Cardiac muscle cell (in vitro differentiated cells and primary cell): ENCODE data around the gene JHY. TPM values are rescaled to one million over a fixed set of nuclear protein-coding genes. Genes with fewer than 3 reads are reported as not detected.

Experiments used
- DNase-seq, 2 donors: peaks; one replicate each; pipeline versions ENCODE4 v3.0.0 to v3.0.0-alpha.2; 2010 to 2017; ENCODE audit warnings: low read depth in 1 of 2, low spot score in 1 of 2
- H3K27ac ChIP-seq: fragments of 200-600 bp; sonication (generic); 2 replicates; pipeline ENCODE4 v1.5.1; 2016
- H3K27me3 ChIP-seq: fragments of 200-600 bp; sonication (generic); 2 replicates; pipeline ENCODE4 v1.6.0; 2016; ENCODE audit warnings: control low read depth
- H3K36me3 ChIP-seq: fragments of 200-600 bp; sonication (generic); 2 replicates; pipeline ENCODE4 v1.5.1; 2016; ENCODE audit warnings: control low read depth
- H3K4me1 ChIP-seq: fragments of 200-600 bp; sonication (generic); 2 replicates; pipeline ENCODE4 v1.8.1; 2017; ENCODE audit warnings: low read depth, mild to moderate bottlenecking, mixed run types
- H3K4me3 ChIP-seq: fragments of 200-600 bp; sonication (generic); 2 replicates; pipeline ENCODE4 v1.5.1; 2016; ENCODE audit warnings: mild to moderate bottlenecking
- H3K9me3 ChIP-seq: fragments of 200-600 bp; sonication (generic); 2 replicates; pipeline ENCODE4 v1.5.1; 2017; ENCODE audit warnings: low read depth, mild to moderate bottlenecking, control low read depth
- polyA plus RNA-seq: library from polyadenylated mRNA; unstranded; fragments of >200 nt; fragmentation: Nextera tagmentation; extraction: Ambion mirVana; gene quantifications from 2 replicates; pipeline ENCODE4 v1.2.1, GENCODE V29; 2016
- total RNA-seq: library from RNA; depleted of rRNA; stranded (reverse); fragments of >200 nt; gene quantifications from 2 replicates; pipeline ENCODE4 v1.2.3, GENCODE V29; 2016
- TF ChIP-seq, protein P1 (sequence below): IDR thresholded peaks from 2 replicates; pipeline ENCODE4 v1.5.1; 2012; ENCODE audit warnings: low read depth, mild to moderate bottlenecking, low read length

The JHY gene
- total and polyA plus RNA-seq, 2 experiments from 2014 or later, result 2.3 to 2.5 TPM

DNA sequence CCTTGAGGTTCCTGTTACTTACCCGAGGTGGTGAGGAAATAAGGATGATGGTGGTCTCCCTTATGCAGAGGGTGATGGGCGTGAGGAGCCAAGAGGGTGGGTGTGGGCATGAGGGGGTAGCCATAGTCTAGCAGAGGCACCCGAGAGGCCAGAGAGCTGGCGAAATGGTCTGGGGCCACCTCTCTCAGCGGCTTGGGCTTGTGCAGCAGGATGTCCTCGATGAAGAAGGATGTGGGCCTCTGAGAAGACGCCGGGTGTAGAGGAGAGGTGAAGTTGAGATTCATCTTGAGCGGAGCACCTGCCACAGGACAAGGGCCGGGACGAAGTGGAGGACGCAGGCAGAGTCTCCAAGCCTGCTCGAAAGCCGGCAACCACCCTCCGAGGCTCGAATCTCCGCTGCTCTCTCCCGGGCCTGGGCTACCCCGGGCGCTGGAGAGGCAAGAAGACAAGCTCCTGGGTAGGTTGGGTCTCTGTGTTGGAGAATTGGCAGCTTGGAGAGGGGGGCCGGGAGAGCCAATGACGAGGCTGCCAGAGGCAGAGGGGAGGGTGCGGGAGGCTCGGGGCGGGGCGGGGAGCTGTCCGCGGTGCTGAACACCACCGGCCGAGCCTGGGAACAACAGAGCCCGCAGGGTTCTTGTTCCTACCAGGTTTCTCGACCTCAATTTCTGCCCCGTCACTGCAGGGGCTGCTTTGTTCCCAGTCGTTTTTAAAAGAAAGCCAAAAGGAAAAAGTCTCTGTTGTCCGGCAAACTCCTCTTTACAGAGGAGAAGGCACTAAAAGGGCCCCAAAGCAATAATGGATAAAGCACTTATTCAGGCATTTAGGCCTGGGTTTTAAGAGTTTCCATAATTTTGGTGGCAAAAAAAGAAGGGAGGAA is 99.1 kb downstream of the JHY start, which contains the start of gene BSX:
TSS of gene BSX (minus strand) at position 447 of the 877 bp plus-strand sequence. CDS start at position 284, 163 bp downstream.
- no peak within 1 kb of the TSS for H3K4me3 ChIP-seq
- peaks cover 99% of the 10 kb centered on the region for H3K27me3 ChIP-seq
- H3K36me3 ChIP-seq, result no peaks in the 10 kb centered on the region
- no peaks in the 10 kb centered on the region for H3K9me3 ChIP-seq
- peak; percentile 74 to 92 for DNase-seq
- H3K27ac ChIP-seq, result no peak within 1 kb of the TSS
- peaks cover 13% of the 10 kb centered on the region for H3K4me1 ChIP-seq
- TF ChIP-seq, protein P1, sequence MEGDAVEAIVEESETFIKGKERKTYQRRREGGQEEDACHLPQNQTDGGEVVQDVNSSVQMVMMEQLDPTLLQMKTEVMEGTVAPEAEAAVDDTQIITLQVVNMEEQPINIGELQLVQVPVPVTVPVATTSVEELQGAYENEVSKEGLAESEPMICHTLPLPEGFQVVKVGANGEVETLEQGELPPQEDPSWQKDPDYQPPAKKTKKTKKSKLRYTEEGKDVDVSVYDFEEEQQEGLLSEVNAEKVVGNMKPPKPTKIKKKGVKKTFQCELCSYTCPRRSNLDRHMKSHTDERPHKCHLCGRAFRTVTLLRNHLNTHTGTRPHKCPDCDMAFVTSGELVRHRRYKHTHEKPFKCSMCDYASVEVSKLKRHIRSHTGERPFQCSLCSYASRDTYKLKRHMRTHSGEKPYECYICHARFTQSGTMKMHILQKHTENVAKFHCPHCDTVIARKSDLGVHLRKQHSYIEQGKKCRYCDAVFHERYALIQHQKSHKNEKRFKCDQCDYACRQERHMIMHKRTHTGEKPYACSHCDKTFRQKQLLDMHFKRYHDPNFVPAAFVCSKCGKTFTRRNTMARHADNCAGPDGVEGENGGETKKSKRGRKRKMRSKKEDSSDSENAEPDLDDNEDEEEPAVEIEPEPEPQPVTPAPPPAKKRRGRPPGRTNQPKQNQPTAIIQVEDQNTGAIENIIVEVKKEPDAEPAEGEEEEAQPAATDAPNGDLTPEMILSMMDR, result no peak

DNA sequence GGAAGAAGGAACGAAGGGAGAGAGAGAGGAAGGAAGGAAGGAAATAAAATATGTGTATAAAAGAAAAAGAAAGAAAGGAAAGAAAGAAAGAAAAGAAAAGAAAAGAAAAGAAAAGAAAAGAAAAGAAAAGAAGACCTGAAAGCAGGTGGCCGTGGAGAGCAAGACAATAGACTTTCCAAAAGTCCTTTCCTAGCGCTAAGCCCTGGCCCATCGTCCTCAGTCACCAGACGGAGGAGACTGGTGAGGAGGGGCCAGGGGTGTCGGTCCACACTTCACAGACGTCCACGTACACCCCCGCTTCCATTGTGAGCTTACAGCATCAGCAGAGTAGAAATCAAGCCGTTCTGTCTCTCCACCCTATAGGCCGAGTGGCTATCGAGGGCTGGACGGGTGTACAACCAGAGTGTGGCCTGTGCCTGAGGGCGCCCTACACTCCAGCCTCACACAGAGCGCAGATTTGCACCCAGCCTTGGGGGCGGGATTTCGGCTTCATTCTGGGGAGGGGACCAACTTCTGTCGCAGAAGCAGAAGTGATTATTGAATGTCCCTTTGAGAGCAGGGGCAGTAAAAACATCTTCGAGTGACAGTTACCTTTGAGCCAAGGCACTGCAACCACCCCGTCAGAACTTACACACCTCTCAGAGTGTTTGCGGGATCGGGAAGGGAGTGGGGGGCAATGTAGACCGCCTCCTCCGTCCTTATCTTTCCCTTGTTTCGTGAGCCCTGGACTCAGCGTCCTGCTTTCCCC is 101.1 kb downstream of the JHY start:
- Histone ChIP-seq H3K4me3 (peak overlapping the region; percentile 68), H3K36me3 (no peaks in the 10 kb centered on the region), H3K27me3 (peaks cover 99% of the 10 kb centered on the region), H3K4me1 (peaks cover 4% of the 10 kb centered on the region), H3K9me3 (no peaks in the 10 kb centered on the region), H3K27ac (no peak overlapping the region)
- DNase-seq, result no peak
- TF ChIP-seq, protein P1, result no peak

DNA sequence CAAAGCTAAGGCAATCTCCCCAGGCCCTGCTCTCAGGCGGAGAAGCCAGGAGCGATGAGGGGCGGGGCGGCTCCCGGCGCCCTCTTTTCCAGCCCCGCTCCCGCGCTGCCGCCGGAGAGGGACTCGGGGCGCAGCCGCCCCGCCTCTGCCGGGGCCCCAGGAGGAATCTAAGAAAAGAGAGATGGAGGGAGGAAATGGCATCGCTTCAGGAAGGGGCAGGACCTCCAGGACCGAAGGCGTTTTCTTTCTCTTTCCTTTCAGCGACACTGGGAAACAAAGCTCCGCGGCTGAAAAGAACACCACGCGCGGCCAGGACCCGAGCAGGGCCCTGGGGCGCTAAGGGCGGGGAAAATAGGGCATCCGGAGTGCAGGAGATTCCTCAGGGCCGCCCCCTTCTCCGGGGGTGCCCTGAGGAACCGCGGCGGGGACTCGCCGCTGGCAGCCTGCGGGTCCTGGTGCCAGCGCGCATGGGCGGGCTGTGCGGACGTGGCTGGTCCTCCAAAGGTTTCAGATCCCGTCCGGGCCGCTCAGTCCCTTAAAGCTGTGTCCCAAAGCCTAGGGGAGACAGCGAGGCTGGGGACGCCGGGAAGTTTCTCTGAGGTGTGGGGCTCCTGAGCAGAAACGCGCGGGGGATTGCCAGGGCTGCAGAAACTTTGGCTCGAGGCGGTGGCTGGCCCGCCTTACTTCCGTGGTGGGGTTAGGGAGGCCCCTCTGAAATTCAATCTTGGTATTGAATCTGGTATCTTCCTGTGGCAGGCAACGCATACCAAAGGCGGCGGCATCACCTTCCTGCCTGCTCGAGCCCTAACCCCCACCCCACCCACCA is 101.8 kb downstream of the JHY start:
- Histone ChIP-seq H3K27ac (no peak overlapping the region), H3K36me3 (no peaks in the 10 kb centered on the region), H3K9me3 (no peaks in the 10 kb centered on the region), H3K4me1 (peaks cover 4% of the 10 kb centered on the region), H3K27me3 (peaks cover 93% of the 10 kb centered on the region), H3K4me3 (peak overlapping the region; percentile 68)
- peak; percentile 29 to 54 for DNase-seq
- TF ChIP-seq, protein P1, result no peak

DNA sequence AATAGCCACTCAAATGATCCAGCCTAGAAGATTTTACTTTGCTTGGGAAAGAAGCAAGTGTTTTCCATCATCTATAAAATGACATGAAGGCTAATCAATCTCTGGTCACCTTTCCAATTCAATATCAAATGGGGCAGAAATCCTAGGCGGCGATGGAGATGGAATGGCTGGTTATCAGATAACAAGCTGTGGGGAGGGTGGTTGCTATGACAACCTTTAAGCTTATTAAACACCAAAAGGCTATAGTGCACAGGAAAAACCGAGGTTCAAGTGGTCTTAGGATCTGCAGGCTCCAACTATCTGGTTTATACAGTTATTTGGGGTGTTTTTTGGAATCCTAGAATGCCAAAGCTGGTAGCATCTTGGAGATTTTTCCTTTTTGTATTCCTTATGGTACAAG is 113.0 kb downstream of the JHY start:
- H3K27ac ChIP-seq, result no peak overlapping the region
- H3K4me1 ChIP-seq, result no peaks in the 10 kb centered on the region
- TF ChIP-seq, protein P1, result no peak
- H3K9me3 ChIP-seq, result no peaks in the 10 kb centered on the region
- H3K27me3 ChIP-seq, result no peaks in the 10 kb centered on the region
- H3K4me3 ChIP-seq, result no peak overlapping the region
- no peaks in the 10 kb centered on the region for H3K36me3 ChIP-seq
- no peak for DNase-seq

DNA sequence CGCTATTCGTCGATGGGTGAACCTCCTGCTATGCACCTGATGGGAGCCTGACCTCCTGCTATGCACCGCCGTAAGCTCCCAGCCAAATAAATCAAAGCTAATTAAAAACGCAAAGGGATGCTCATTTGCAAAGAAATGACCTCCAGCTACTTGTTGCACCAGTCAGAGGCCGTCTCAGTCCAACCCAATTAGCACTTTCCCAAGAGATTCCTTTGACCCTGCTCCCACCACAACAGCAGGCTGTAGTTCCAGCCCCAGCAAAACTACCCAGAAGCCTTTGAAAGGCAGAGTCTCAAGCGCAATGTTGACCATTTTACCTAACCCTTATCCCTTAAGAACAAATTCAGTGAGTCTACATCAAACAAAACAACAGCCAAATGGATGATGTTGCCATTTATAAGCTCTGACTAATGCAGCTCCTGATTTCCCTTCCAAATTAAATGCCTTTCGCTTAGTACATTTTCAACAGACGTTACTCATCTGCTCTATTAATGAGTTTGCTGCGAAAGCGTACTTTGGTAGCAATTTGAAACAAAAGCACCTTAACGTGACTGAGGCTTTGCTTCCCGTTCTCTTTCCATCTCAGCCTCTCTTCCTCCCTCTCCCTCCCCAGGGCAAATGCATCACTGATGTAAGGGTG is 116.3 kb downstream of the JHY start:
- Histone ChIP-seq H3K9me3 (no peaks in the 10 kb centered on the region), H3K4me3 (no peak overlapping the region), H3K27me3 (peaks cover 3% of the 10 kb centered on the region), H3K36me3 (no peaks in the 10 kb centered on the region), H3K4me1 (no peaks in the 10 kb centered on the region), H3K27ac (no peak overlapping the region)
- TF ChIP-seq, protein P1, result no peak
- no peak for DNase-seq
